ENCODE measurements around the gene TIMM44. TPM values are rescaled to one million over a fixed set of nuclear protein-coding genes. Genes with fewer than 3 reads are reported as not detected.
"Not testable (repeated sequence)": the region's sequence is repeated elsewhere in the genome, so short reads cannot be mapped to it uniquely, and the experiment has no call there.

The TIMM44 gene
- total RNA-seq, 4 donors from 2014 or later, result 55.5 to 211 (median 80.7) TPM

- Histone ChIP-seq H3K27ac (peak overlapping the region; percentile 53 to 98 (median 95)), H3K4me1 (peaks cover 2 to 51% (median 36%) of the 10 kb centered on the region in 4 donors), H3K36me3 (peaks cover 0 to 14% (median 0%) of the 10 kb centered on the region in 3 donors), H3K4me3 (peak overlapping the region; percentile 58 to 94 (median 90)), H3K9me3 (no peaks in the 10 kb centered on the region), H3K27me3 (peaks cover 0 to 20% of the 10 kb centered on the region in 2 donors)
- no peak for TF ChIP-seq POLR2A (IDR thresholded peaks at IDR 0.05)
- no peak for TF ChIP-seq CTCF (IDR thresholded peaks at IDR 0.05)
- no peak for DNase-seq
Observed at GRCh38 chr19:7921302-7921966, 22.0 kb downstream of the TIMM44 start.

GRCh38 chr19:7920519-7921301 is 22.8 kb downstream of the TIMM44 start:
- Histone ChIP-seq H3K4me1 (peaks cover 2 to 54% (median 34%) of the 10 kb centered on the region in 4 donors), H3K9me3 (no peaks in the 10 kb centered on the region), H3K27me3 (peaks cover 0 to 27% of the 10 kb centered on the region in 2 donors), H3K4me3 (peak overlapping the region; percentile 78 to 94 (median 90)), H3K36me3 (peaks cover 0 to 14% (median 0%) of the 10 kb centered on the region in 3 donors), H3K27ac (peak overlapping the region; percentile 87 to 98 (median 95))
- TF ChIP-seq CTCF (IDR thresholded peaks at IDR 0.05) (no peak), POLR2A (IDR thresholded peaks at IDR 0.05) (peak in 1 of 2 donors; percentile 45)
- DNase-seq, result peak; percentile 100

GRCh38 chr19:7919610-7920518 is 23.6 kb downstream of the TIMM44 start, which contains the start of gene SNAPC2:
SNAPC2 (plus strand) TSS chr19:7920338; CDS start chr19:7920367, 29 bp downstream.
- H3K27ac ChIP-seq, result peak within 1 kb of the TSS; percentile 87 to 98 (median 95)
- peak; percentile 94 to 99 (median 98) for DNase-seq
- peaks cover 2 to 50% (median 30%) of the 10 kb centered on the region in 4 donors for H3K4me1 ChIP-seq
- H3K9me3 ChIP-seq, result no peaks in the 10 kb centered on the region
- peaks cover 0 to 36% of the 10 kb centered on the region in 2 donors for H3K27me3 ChIP-seq
- H3K36me3 ChIP-seq, result peaks cover 0 to 14% (median 0%) of the 10 kb centered on the region in 3 donors
- H3K4me3 ChIP-seq, result peak within 1 kb of the TSS; percentile 78 to 94 (median 90)
- TF ChIP-seq POLR2A (IDR thresholded peaks at IDR 0.05), result peak; percentile 33 to 42
- peak in 1 of 6 experiments; percentile 30 for TF ChIP-seq CTCF (IDR thresholded peaks at IDR 0.05)

GRCh38 chr19:7918615-7919421 is 24.6 kb downstream of the TIMM44 start:
- Histone ChIP-seq H3K27ac (peak overlapping the region in 3 of 4 donors; percentile 87 to 97 (median 93)), H3K27me3 (peaks cover 0 to 38% of the 10 kb centered on the region in 2 donors), H3K4me3 (peak overlapping the region in 3 of 4 donors; percentile 78 to 94 (median 87)), H3K4me1 (peaks cover 2 to 46% (median 29%) of the 10 kb centered on the region in 4 donors), H3K36me3 (peaks cover 0 to 14% (median 0%) of the 10 kb centered on the region in 3 donors), H3K9me3 (no peaks in the 10 kb centered on the region)
- TF ChIP-seq CTCF (IDR thresholded peaks at IDR 0.05) (peak in 1 of 6 experiments; percentile 4), POLR2A (IDR thresholded peaks at IDR 0.05) (peak; percentile 46 to 65)
- DNase-seq, result peak in 2 of 3 donors; percentile 68 to 73

- Histone ChIP-seq H3K4me1 (peaks cover 2 to 46% (median 29%) of the 10 kb centered on the region in 4 donors), H3K27me3 (peaks cover 0 to 38% of the 10 kb centered on the region in 2 donors), H3K36me3 (peaks cover 0 to 15% (median 0%) of the 10 kb centered on the region in 3 donors), H3K4me3 (peak overlapping the region in 3 of 4 donors; percentile 49 to 94 (median 78))
- not testable (repeated sequence) for H3K27ac ChIP-seq, H3K9me3 ChIP-seq, DNase-seq
Observed at GRCh38 chr19:7918062-7918614, 25.3 kb downstream of the TIMM44 start.
